GM21447 (cell line): ENCODE data around the gene DDX51.
A peak's percentile ranks its signal among the peaks of the same experiment; 100 is the strongest.
"Not testable (repeated sequence)": the region's sequence is repeated elsewhere in the genome, so short reads cannot be mapped to it uniquely, and the experiment has no call there.

Experiments used
- ATAC-seq: cut with Tn5 transposase; IDR thresholded peaks from one replicate; pipeline ENCODE4 v1.9.1; 2021; ENCODE audit not compliant: unreplicated experiment

DDX51 gene

DNA sequence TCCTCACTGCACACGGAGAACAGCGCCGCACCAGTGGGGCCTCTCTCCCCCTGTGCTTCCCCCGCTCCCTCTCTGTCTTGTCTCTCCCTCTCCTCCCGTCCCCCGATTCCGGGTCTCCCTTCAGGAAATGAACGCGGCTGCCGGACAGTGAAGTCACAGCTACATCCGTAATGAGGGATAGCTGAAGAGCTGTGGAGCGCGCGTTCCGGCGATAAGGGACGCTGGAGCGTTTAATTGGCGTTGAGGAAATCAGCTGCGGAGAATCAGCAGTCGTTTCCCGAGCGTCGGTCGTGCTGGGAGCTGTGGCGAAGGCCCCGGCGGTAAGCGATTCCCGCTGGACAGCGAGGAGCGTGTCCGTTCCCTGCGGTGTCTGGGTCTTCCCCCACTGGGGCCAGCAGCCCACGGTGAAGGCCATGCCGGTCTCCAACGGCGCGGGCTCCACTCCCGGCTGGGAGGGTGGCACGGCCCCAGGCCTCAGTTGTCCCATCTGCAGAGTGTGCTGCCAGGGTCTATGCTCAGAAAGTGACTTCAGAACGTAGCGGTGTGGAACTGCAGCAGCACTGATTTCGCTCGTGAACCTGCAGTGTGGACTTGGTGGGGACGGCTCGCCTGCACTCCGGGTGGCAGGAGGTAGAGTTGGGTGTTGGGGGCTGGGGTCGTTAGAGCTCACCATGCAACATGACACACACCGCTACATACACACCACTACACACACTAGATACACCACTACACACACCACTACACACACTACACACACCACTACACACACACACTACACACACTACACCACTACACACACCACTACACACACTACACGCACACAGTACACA is 11.0 kb upstream of the DDX51 start:
- ATAC-seq = no peak

DNA sequence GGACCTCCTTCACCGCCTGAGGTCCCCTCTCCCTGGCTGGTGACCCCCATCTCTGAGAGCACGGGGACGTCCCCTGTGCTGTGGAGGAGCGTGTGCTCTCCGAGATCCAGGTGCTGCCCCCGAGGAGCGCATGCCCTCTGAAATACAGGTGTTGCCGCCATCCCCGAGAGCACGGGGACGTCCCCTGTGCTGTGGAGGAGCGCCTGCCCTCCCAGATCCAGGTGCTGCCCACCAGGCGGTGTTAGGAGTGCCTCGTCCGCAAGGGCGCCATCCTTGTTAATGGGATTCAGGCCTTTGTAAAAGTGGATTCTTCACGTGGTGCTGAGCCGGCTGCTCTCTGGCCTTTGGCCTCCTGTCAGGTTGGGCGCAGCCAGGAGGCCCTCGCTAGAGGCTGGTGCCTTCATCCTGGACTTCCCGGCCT is 10.2 kb upstream of the DDX51 start:
- ATAC-seq = no peak

DNA sequence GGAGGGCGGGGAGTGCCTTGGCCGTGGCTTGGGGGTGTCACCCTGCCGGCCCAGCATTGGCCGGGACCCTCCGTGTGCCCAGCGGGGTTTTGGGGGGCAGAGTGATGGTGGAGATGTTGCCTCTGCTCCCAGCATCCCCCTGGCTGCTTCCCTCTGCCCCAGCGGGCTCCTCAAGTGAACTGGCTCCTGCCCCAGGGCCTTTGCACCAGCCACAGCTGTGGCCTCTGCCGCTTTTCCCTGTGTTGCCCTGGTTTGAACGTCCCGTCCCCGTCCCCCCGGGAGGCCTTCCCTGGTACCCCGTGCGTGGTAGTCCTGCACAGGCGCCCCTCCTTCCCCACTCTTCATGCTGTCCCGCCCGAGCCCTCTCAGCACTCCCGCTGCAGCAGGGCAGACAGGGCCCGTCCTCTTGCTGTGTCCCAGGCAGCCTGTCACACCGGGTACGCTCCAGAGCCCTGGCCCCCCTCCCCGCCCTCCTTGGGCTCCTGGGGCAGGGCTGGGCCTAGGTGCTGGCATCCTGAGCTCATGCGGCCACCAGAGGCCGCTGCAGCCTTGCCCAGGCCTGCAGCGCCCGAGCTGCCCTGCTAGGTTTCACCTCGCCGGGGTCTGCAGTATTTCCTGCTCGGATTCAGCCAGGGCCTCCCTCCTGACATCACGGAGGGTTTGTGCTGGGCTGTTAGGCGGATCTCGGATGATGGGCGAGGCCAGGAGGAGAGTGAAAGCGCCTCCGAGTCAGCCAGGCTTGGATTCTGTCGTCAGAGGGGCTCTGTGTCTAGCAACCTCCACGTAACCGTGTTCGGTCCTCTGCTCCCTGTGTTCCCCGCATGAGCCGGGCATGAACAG is 9.6 kb upstream of the DDX51 start:
- no peak for ATAC-seq

DNA sequence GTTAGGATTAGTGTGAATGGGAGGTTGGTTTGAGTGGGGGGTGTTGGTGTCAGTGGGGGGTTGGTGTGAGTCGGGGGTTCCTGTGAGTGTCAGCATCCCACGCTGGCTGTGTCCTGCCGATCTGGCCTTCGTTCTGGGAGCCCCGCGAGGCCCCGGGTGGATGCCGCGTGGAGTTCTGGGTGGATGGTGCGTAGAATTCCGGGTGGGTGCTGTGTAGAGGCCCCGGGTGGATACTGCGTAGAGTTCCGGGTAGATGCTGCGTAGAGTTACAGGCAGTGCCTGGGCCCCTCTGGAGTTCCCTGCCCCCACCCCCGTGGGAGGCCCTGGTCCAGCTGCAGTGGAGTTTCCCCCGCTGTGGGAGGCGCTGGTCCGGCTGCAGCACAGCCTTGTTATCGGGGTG is 8.8 kb upstream of the DDX51 start:
- ATAC-seq = no peak

DNA sequence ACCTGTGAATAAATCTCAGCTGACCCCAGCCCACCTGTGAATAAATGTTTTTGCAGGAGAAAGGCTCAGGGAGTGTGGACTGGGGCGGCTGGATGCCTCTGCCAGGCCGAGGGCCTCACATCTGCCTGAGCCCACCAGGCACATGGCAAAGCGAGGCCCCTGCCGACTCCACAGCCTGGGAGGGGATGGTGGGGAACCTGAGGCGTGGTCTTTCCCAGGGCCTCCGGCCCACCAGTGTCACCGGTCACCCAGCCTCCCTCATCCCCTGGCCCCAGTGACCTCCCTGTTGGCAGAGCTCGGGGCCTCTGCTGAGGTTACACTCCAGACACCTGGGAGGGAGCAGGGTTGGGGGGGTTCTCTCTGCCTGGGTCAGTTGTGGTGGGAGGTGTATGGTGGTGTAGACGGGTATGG is 8.3 kb upstream of the DDX51 start:
- no peak for ATAC-seq

DNA sequence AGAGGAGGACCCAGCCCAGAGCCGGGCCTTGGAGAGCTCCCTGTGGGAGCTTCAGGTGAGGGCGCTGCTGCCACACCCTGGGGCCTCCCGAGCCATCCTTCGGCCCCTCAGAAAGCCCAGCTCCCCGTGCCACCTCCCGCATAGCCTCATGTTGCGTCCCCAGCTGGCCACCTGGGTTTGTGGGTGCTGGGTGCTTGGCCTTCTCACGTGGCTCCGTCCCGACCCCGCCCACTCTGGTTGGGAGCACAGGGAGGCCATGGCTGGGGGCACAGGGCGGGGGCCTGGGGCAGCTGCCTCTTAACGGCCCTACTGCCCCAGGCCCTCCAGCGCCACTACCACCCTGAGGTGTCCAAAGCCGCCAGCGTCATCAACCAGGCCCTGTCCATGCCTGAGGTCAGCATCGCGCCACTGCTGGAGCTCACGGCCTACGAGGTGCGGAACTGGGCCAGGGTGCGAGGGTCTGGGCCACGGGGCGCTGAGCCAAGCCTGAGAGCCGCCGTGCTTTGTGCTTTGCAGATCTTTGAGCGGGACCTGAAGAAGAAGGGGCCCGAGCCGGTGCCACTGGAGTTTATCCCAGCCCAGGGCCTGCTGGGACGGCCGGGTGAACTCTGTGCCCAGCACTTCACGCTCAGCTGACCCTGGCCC is 7.8 kb upstream of the DDX51 start:
- no peak for ATAC-seq

DNA sequence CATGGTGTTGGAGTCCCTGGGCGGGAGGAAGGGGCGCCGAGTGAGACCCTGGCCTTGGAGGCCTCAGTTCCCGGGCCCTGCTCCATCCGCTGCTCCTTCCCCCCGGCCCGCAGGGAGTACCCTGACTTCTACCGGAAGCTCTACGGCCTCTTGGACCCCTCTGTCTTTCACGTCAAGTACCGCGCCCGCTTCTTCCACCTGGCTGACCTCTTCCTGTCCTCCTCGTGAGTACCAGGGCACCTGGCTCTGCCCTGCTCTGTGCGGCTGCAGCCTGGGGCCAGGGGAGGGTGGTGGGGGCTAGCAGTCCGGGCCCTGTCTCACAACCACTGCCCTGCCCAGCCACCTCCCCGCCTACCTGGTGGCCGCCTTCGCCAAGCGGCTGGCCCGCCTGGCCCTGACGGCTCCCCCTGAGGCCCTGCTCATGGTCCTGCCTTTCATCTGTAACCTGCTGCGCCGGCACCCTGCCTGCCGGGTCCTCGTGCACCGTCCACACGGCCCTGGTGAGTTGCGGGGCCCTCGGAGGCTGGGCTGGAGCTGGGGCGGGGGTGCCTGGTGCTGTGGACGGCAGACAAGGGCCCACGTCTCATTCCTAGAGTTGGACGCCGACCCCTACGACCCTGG is 7.1 kb upstream of the DDX51 start:
- no peak for ATAC-seq

DNA sequence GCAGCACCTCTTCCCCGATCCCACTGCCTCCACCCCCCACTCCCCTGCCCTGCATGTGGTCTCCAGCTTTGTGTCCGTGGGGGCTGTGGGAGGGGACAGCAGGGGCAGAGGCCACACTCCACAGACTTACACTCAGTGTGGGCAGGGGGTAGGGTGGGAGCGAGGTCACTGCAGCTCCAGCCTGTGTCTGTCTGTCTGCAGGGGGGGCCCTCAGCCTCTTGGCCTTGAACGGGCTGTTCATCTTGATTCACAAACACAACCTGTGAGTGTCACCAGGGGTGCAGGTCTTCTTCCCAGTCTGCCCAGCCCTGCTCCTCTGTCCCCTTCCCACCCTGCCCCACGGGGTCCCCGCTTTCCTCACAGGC is 6.6 kb upstream of the DDX51 start:
- no peak for ATAC-seq

DNA sequence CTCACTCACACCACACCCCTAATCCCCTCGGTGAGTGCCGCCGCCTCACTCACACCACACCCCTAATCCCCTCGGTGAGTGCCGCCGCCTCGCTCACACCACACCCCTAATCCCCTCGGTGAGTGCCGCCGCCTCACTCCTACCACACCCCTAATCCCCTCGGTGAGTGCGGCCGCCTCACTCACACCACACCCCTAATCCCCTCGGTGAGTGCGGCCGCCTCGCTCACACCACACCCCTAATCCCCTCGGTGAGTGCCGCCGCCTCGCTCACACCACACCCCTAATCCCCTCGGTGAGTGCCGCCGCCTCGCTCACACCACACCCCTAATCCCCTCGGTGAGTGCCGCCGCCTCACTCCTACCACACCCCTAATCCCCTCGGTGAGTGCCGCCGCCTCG is 5.4 kb upstream of the DDX51 start:
- ATAC-seq = not testable (repeated sequence)

DNA sequence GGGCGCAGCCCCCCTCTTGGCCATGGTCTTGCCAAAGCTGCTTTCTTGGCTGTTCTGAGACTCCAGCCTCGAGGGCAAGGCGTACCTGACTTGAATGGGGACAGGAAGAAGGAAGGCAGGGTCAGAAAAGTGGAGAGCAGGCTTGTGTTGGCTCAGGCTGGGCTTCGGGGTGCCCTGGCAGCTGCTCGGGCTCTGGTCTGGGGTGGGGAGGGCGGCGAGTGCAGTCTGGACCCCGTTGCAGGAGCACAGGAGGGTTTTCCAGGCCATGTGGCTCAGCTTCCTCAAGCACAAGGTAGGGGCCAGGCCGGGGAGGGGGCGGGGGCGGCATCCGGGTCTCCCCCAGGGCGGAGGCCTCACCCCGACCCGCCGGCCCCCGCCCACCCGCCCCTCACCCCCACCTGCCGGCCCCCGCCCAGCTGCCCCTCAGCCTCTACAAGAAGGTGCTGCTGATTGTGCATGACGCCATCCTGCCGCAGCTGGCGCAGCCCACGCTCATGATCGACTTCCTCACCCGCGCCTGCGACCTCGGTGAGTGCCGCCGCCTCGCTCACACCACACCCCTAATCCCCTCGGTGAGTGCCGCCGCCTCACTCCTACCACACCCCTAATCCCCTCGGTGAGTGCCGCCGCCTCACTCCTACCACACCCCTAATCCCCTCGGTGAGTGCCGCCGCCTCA is 4.4 kb upstream of the DDX51 start:
- ATAC-seq = no peak

DNA sequence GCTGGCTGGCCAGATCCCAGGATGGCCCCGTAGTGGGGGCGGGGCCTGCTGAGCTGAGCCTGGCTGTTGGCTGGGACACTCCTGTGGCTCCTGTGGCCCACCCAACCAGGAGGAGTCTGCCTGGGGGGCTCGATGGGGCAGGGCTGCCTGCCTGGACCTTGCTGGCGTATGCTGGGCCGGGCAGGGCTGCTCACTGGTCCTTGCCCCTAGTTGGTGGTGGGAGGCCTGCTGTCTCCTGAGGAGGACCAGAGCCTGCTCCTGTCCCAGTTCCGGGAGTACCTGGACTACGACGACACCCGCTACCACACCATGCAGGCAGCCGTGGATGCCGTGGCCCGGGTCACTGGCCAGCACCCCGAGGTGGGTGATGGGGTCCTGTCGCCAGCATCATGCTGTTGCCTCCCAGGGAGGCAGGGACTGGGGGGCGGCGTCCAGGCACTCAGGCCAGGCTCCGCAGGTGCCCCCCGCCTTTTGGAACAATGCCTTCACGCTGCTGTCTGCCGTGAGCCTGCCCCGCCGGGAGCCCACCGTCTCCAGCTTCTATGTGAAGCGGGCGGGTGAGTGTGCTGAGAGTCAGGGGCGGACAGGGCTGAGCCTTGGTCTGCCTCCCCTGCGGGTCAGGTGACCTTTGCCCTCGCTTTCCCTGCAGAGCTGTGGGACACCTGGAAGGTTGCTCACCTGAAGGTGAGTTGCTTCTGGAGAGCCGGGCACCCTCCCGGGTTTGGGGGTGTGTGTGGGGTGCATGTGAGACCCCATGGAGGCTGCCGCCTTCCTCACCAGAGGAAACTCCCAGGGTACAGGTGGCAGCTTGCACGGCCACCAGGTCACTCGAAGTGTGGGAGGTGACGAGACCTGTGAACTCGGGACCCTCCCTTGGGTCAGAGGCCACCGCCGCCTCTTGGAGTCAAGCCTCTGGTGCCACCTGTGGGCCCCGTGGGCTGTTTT is 3.6 kb upstream of the DDX51 start:
- no peak for ATAC-seq

DNA sequence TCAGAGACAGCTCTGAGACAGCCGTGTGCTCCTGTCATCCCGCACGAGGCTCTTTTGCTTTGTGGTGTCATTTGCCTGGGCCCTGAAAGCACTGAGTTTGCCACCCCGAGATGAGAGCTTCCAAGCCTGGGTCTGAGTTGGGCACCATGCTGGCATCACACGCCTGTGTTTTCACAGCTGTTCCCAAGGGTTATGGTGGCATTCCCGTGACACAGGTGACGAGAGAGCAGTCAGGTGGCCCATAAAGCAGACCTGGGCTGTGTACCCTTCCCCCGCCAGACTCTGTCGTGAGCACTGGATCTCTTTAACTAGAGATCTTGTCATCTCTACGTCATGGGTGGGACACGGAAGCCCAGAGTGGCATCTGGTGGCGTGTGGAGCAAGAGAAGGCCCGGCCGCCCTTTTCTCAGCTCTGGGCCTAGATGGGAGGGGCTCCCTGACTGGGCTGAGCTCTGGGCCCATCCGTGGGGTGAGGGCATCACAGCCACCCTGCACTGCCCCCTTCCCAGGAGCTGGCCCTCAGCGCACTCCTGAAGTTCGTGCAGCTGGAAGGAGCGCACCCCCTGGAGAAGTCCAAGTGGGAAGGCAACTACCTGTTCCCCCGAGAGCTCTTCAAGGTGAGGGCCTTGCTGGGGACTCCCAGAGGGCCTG is 2.8 kb upstream of the DDX51 start:
- no peak for ATAC-seq

DNA sequence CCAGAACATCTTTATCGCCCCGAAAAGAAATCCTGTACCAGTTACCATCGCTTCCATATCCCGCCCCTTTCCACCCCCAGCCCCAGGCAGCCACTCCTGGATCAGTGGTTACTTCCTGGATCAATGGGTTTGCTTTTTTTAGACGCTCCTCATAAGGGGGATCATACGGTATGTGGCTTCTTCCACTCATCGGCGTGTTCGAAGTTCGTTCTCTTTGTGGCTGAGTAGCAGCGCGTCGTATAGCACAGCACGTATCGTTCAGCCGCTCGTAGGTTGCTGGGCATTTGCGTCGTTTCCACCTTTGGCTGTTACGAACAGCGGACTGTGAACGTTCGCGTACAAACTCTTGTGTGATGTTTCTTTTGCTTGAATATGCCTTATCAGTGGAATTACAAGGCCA is 2.0 kb upstream of the DDX51 start:
- no peak for ATAC-seq

DNA sequence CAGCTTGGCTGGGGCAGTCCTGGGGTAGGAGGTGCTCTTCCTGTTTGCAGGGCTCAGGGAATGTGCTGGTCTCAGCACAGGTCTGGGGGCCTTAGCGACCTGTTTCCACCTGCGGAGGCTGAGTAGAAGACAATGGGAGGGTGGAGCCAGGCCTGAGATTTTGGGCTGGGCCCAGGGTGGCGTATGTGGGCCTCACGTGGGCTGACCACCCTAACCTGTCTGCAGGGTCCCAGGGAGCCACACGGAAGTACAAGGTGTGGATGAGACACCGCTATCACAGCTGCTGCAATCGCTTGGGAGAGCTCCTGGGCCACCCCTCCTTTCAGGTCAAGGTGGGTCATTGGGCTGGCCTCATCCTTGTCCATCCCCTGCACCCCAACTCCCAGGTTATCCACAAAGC is 1.2 kb upstream of the DDX51 start:
- no peak for ATAC-seq

DNA sequence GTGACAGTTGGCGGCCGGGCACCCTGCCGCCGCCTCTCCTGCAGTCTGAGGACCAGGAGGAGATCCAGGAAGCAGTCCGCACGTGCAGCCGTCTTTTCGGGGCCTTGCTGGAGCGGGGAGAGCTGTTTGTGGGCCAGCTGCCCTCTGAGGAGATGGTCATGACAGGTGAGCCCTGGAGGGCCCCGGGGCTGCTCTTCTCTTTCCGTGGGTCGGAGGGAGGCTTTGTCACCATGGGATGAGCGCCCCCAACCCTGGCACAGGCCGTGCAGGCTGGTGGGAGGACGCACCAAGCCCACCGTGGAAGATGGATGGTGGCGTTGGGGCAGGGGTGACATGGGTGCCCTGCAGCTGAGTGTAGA is 670 bp upstream of the DDX51 start:
- ATAC-seq = peak; percentile 5

DNA sequence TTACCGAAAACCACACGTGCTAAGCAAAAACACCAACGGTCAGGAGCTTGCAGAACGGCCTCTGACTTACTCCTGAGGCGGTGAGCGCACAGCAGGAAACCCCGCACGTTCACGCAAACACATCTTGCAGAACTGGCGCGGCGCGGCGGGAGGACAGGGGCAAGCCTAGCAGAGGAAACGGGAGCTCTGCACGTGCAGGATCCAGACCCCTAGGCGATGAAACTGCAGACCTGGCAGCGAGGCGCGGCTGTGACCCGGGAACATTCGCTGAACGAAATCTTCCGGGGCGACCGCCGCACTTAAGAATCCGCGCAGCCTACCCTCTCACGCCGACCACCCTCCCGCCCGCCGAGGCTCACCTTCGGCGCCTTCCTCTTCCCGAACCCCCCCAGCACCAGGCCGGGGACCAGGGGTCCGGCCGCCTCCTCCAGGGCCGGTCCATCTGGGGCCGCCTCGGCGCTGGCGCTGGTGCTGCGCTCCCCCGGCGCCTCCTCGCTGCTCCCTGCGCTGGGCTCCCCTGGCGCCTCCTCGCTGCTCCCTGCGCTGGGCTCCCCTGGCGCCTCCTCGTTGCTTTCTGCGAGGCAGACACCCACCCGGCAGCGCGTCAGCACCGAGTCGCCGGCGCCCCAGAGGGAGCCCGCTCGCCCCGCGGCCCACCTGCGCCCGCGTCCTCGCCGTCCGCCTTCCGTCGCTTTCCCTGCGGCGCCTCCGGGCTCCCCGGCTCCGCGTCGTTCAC is 615 bp downstream of the DDX51 start:
- peak; percentile 19 for ATAC-seq

DNA sequence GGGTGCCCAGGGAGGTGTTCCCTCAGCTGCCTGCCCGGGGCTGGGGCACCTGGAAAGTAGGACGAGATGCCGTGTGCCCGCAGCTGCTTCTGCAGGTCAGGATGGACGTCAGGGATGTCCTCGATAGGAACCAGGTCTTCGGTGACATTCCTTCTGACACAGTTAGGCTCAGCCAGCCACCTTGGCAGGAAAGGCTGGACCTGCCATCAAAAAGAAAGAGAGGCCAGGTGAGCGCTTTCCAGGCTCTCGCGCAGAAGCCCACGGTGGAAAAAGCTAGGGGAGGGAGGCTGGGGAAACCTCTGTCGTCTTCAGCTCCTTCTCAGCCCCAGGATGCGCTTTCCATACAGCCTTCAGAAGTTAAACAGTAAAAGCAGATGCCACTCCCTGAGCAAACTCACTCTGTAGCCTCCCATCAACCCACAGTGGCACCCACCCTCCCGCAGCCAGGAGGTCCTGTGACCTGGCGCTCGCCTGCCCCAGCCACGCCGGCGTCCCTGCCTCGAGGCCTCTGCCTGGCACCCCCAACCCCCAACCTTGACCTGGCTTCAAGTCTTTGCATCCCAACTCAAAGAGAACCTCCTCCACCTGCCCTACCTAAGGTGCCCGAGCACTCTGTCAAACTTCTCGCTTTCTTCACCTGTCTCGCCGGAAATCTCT is 1.3 kb downstream of the DDX51 start:
- no peak for ATAC-seq
